Bone marrow (tissue), 2 donors: Measurements from ENCODE around the gene PSG3.
"Not testable (repeated sequence)": the region's sequence is repeated elsewhere in the genome, so short reads cannot be mapped to it uniquely, and the experiment has no call there.

Source experiments
- DNase-seq, 2 donors: peaks; one replicate each; lab custom pipeline; 2025; lab: John Stamatoyannopoulos, UW

Gene PSG3

DNA sequence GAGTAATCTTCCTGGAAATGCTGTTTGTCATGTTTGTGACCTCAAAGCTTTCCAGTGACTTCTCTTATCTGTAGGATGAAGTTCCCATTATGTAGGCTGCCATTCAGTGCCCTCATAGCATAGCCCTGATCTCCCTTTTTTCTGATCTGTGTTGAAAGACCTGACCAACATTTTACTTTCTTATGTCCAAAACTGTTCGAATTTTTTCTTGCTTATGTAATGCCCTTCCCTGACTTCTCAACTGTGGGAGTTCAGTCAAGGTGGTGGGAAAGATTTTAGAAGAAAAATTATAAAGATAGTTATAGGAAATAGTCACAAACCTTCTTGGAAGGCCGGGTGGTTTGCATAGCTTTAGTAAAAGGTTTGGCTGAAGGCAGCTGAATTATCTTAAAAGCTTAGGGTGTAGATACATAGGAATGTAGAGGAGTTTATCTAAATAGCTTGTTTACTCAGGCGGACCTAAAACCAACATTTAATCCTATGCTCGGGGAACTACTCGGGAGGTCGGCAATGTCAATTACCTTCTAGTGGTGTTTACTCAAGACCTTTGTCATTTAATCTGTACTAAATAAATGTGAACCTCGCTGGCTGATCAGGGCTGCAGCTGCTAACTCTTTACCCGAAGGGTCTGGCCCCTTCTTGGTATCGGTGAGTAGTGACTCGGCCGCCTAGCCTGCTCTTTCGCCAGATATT lies 44.3 kb downstream of the PSG3 start:
- no peak for DNase-seq

DNA sequence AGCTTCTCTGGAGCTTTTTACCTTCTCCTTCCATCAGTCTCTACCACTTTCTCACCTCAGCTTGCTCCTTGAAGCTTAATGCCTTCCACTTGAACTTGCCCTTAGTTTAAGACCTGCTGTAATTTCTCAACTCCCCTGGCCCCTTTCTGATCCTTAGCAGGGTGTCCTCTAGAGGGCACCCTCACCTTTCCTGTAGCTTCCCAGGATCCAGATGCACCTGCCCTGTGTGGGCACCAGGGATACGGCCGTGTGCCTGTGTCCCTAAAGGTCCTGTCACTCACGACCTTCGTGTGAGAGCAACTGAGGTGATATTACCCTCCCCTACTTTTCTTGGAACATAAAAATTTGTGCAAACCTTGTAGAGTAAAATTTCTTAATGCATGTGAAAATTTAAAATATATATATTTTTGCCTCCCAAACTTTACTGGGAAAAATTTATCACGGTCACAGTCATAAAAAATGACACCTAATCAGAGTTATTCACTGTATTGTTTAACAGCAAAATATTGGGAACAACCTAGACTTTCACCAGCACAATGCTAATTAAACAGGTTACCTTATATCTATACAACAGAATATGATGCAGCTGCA lies 46.4 kb downstream of the PSG3 start:
- DNase-seq, result no peak

DNA sequence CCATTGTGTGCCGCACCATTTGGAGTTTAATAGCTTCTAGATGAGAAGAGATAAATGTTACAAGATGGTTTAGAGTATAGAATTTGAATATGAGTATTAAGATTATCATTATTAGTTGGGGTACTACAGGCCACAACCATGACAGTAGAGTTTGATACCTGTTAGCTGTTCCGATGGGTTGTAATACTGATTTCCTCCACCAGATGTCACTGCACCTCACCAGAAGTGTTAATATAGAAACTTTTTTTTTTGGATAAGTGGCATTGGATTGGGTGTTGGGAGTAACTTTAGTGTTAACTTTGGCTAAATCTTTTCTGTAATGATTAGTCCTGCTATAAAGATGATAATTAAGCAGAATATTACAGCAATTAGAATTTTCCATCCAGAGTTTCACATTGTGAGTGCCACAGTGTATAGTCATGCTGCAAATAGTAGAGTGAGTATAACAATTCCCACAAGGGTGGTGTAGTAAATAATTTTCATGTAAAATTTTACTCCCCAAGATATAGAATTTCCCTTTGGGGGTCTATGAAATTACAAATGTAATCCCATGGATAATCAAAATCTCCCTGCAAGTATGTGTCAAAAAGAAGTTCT lies 56.3 kb downstream of the PSG3 start:
- DNase-seq, result no peak

DNA sequence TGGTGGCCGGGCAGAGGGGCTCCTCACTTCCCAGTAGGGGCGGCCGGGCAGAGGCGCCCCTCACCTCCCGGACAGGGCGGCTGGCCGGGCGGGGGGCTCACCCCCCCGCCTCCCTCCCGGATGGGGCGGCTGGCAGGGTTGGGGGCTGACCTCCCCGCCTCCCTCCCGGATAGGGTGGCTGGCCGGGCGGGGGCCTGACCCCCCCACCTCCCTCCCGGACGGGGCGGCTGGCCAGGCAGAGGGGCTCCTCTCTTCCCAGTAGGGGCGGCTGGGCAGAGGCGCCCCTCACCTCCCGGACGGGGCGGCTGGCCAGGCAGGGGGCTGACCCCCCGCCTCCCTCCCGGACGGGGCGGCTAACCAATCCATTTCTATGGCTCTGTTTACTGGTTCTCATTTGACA lies 64.0 kb downstream of the PSG3 start:
- DNase-seq, result not testable (repeated sequence)

DNA sequence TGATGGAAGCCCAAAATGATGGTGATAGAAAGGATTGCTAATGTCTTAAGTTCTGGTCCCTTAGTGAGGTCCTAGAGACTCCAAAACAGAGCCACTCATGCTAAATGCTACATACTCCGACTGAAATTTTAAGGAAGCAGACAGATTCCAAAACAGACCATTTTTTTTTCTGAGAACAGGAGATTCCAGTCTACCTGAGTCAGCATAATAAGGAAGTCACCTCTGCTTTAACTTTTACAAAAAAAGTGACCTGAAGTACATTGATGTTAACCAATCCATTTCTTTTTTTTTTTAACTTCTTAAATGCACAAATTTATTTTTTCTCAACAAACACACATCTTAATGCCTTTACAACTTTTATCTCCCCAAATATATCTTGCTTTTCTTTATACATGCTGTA lies 65.7 kb downstream of the PSG3 start:
- not testable (repeated sequence) for DNase-seq
